Measurements from ENCODE around the gene UBE2L3. TPM values are rescaled to one million over a fixed set of nuclear protein-coding genes. Genes with fewer than 3 reads are reported as not detected.
"Not testable (repeated sequence)": the region's sequence is repeated elsewhere in the genome, so short reads cannot be mapped to it uniquely, and the experiment has no call there.

The UBE2L3 gene
- total RNA-seq: 35.9 TPM

DNA sequence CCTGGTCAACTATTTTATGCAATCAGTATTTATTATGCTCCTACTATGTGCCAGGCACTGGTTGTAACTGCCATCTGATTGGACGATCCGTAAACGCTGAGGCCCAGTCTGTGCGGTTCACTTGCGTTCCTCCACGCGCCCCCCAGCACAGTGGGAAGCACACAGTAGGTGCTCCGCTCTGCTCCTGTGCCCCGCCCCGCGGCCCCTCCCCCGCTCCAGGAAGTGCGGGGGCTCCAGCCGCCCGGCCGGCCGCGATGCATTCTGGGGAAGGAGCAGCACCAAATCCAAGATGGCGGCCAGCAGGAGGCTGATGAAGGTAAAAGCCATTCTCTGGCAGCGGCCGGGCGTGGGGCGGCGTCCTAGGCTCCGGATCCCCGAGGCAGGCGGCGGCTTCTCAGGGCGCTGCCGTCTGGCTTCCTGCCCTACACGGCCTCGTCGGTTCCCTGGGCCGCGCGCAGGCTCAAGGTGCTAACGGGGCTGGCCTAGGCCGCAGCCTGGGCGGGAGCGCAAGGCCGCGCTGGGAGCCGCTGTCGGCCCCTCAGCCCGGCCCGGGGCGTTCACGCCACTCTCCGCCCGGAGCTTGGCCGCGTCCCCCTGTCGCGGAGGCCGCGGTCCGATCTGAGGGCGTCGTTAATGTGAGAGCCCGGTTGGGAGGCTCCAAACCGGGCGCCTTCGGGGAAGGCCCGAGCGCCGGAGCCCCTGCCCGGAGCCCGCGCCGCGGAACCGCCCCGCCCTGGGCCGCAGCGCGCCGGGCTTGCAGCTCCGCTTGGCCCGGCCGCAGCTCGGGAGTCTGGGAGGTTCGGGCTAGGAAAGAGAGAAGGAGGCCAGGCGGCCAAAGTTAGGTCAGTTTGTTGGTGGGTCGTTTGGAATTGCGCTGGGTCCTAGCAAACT, at the start of gene UBE2L3:
UBE2L3 (plus strand) TSS at position 259 of the 891 bp plus-strand sequence; CDS start at position 290, 31 bp downstream.
- ATAC-seq: peak; percentile 79

DNA sequence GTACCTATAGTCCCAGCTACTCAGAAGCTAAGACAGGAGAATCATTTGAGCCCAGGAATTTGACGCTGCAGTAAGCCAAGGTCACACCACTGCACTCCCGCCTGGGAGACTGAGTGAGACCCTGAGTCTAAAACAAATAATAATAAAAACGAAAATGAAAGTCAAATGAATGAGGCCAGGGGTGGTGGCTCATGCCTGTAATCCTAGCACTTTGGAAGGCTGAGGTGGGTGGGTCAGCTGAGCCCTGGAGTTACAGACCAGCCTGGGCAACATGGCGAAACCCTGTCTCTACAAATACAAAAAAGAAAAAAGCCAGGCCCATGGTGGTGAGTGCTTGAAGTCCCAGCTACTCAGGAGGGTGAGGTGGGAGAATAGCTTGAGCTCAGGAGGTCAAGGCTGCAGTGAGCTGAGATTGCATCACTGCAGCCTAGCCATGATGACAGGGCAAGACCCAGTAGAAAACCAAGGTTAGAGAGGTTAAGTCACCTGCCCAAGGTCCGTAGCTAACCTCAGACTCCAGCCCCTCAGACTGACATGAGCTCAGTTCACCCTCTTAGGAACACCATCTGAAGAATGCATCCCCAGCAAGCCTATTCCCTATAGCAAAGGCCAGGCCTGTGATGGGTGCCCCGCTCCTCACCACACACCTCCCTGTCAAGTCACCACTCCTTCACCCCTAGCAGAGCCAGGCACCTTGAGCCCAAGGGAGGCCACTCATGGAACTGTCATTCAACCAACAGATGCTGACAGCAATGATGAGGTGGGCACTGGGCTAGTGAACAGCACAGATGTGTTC, 40.6 kb upstream of the UBE2L3 start:
- ATAC-seq: not testable (repeated sequence)

DNA sequence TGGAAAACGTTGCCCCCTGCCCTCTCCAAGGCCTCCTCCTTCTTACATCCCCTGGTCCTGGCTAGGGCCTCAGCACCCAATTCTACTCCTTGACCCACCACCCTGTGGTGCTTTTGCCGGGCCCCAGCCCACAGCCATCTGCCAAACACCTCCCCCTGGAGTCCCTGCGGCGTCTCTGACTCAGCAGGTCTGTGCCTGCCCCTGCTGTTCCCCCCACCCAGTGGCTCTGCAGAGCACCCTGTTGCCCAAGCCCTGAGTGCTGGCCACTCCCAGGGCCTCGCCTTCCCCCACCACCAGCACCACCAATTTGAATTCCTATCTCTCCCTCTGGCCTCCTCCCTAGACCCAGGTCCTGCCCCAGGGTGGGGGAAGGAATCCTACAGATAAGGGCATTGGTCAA, 36.0 kb upstream of the UBE2L3 start:
- peak; percentile 21 for ATAC-seq

DNA sequence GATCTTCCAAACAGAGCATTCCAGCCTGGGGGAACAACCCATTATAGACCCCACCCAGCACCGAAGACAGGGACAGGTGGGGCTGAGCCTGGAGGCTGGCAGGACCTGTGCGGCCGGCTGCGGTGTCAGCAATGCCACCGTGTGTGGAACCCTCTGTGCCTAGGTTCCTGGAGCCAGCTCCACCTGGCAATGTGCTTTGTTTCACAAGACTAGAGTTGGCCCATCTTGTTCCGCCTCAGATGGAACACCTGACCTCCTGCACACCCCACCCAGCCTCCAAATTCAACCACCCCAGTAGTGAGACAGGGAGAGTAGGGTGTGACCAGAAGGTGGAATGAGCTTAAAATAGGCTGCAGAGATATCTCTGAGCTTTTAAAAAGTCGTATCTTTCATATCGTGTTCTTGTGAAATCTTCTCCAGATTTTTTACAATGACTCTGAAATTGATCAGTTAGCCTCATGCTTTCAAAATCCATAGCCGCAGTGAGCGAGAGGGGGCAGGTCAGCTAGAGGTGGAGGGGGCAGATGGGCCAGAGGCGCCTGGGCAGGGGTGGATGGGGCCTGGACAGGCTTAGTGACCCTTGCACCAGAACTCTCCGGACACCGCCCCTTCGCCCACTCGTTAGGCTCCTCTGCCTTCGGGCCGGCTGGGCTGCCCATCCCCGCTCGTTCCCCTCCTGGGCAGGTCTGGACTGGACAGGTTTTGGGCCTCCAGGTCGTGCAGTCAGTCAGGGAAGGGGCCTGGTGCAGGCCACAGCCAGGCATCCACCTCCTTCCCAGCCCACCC, 34.5 kb upstream of the UBE2L3 start:
- ATAC-seq: peak; percentile 75

DNA sequence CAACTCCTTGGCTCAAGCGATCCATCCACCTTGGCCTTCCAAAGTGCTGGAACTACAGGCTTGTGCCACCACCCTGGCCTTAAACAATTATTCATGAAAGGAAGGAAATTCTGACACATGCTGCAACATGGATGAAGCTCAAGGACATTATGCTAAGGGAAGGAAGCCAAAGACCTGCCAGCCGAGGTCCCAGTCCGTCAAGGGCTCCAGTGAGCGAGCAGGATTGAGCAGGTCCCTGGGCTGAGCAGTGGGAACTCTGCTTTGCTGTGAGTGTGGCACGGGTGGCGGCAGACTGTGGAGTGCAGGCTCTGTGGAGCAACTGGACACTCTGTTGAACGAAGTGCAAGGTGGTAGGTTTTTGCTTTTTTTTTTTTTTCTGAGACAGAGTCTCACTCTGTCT, 27.7 kb upstream of the UBE2L3 start:
- ATAC-seq: not testable (repeated sequence)

DNA sequence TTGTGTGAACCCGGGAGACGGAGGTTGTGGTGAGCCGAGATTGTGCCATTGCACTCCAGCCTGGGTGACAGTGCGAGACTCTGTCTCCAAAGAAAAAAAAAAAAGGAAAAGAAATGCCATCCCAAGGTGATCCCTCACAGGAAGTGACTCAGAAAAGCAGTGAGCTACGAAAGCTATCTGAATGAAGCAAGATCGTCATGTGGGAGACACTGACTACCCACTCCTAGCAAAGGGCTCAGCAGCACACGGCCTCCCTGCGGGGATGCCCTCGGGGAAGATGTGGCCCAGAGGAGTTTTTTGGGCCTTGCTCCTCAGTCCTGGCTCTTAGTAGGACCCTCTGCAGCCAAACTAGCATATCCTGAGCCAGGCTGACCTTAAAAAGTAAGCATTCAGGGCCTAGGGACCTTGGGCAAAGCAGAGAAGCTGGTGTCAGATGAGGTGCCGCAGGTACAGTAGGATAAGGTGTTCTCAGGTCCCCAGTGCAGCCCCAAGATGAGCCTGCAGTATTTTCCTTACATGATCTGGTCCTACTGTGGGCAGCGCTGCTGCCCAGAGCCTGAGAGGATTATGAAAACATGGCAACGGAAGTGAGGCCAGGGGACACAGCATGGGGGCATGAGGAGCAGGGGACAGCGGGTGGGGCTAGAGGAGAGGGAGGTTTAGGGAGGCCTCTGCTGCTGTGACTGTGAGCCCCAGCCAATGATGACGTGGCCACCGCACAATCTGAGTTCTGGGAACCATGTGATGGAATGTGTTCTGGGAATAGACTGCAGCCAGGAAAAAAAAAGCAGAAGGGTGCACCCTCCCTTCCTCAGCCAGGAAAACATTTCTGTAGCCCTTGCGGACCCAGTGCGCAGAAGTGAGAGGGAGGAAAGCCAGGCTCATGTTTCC, 22.8 kb upstream of the UBE2L3 start:
- not testable (repeated sequence) for ATAC-seq

DNA sequence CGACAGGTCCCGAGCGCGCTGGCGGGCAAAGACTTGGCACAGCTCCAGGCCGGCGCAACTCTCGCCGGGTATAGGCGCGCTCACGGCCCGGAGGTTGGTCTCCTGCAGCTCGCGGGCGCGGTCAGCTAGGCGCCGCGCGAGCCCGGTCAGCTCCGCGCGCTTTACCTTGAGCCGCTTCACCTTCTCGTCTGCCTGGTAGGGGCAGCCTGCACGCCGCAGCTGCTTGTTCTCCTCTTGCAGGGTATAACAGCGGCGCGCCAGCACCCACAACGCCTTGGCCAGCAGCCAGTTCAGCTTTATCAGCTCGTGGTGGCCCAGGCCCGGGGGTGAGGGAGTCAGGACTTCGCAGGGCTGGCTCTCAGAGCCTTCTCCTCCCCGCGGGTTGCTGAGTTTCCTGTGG, 18.0 kb upstream of the UBE2L3 start:
- peak; percentile 37 for ATAC-seq

DNA sequence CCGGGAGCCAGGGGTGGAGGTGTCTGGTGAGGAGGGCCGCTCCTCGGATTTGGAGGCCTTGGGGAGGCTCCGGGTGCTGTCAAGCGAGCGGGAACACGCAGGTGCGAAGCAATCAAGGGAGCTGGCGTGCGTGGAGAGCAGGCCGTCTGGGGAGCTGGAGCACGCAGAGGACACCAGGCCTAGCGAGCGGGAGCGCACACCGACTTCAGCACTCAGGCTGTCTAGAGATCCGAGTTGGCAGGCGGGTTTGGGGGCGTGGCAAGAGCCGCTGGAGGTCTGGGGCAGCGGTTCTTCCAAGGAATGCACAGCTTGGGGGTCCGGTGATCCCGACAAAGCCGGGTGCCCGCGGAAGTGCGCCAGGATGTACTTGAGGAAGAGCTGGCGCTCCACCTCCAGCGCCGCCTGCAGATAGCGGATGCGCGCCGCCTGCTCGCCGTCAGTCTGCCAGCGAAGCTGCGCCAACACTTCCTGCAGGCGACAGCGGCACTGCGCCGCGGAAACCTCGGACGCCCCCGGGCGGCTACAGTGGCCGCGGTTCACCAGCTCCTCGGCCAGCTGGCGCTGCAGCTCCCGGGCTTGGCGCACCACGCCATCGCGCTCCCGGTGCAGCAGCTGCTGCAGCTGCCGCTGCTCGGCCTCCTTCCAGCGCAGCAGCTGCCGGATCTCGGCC, 17.4 kb upstream of the UBE2L3 start:
- ATAC-seq: peak; percentile 44

DNA sequence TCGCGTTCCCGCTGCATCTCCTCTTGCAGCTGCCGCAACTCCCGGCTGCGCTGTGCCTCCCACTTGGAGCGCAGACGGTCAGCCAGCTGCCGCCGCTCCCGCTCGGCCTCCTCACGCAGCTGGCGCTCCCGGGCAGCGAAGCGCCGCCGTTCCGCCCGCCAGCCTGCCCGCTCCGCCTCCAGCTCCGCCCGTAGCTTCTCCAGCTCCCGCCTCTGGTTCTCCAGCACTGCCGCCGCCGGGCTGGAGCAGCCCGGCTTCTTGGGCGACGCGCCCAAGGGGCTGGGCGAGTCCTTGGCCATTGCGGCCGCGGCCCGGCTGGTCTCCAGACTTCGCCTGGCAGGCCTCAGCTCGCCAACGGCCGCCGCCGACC, 16.9 kb upstream of the UBE2L3 start:
- peak; percentile 54 for ATAC-seq

DNA sequence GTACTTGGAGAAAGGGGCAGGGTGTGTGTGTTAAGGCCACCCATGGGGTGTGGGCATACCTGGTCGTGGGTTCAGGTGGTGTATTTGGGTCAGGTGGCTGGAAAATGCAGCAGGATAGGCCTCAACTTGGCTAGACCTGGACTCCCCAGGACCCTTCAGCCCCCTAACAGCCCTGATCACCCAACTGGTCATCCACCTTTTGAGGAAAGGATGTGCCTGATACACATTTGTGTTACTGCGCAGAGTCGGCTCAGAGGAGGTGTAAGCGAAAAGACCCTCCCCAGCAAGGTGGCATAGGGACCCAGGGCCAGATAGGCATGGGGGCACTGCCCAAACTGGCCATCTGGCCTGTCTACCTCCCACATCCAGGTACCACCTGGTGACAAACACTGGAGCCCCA, 16.2 kb upstream of the UBE2L3 start, which contains the start of gene RIMBP3C:
RIMBP3C (minus strand) TSS at position 101 of the 400 bp plus-strand sequence. CDS start 485 bp downstream, outside the sequence.
- ATAC-seq: not testable (repeated sequence)

DNA sequence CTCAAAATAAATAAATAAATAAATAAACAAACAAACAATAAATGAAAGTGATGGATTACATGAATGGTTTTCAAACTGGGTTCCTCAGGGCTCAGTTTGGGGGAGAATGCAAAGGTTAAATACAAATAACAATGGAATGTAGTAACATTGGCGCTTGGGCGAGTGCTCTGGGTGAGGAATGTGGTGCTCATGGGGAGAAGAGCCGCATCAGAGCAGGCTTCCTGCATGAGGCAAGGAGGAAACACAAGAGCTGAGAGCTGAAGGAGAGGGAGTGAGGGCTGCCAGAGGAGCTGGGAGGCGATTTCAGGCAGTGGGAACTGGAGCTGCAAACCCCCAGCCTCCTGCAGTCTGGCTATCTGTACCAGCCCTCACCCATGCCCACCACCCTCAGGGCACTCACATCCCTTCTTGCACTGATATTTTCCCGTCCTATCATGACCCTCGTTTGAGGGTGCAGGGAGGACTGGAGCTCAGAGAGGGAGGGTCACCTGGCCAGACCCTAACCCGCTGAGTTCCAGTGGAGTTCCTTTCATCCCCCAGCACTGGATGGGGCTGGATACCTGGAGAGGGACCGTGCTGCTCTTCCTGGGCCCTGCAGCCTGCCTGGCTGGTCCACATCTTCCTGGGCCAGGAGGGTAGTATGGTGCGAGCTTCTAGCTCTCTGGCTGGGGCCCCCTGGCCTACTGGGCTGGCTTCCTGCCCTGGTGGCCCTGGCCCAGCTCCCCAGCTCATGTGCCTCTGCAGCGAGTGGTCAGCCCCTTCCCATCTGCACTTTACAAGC, 8.0 kb upstream of the UBE2L3 start:
- ATAC-seq: peak; percentile 19

DNA sequence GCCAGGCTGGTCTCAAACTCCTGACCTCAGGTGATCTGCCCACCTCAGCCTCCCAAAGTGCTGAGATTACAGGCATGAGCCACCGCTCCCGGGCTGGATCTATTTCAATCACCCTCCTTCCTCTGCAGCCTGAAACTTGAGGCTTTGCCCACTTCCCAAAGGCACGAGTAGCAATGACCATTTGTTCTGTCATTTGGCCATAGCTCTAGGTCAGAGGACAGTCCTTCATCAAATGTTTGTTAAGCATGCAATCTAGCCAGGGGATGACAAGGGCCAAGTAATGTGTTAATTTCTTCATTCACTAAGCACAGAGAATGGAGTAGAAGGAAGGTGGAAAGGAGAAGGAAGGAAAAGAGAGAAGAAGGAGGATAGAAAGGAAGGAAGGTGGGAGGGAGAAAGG, 6.9 kb upstream of the UBE2L3 start:
- not testable (repeated sequence) for ATAC-seq

DNA sequence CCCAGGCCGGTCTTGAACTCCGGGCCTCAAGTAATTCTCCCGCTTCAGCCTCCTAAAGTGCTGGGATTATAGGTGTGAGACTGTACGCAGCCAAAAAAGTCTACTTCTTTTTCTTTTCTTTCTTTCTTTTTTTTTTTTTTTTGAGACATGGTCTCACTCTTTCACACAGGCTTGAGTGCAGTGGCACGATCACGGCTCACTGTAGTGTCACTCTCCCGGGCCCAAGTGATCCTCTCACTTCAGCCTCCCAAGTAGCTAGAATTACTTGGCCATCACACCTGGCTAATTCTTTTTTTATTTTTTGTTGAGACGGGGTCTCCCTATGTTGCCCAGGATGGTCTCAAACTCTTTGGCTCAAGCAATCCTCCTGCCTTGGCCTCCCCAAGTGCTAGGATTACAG, 3.6 kb upstream of the UBE2L3 start:
- no peak for ATAC-seq

DNA sequence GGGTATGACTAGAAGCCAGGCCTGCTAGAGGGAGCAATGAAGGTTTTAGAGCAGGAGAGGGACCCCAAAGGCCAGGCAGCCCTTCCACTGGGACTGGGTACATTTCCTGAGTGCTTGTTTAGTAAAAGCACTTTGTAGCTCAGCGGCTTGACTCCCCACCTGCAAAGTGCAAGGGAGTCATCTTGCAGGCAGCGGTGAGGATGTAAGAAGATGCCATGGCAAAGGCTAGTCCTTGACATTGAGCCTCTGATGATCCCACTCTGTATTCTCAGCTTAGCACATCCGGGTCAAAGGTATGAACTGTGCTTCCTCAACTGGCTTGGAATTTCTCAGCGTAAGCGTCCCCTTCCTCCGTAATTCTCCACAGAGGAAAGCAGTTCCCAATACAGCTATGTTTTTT, 3.1 kb upstream of the UBE2L3 start:
- no peak for ATAC-seq

DNA sequence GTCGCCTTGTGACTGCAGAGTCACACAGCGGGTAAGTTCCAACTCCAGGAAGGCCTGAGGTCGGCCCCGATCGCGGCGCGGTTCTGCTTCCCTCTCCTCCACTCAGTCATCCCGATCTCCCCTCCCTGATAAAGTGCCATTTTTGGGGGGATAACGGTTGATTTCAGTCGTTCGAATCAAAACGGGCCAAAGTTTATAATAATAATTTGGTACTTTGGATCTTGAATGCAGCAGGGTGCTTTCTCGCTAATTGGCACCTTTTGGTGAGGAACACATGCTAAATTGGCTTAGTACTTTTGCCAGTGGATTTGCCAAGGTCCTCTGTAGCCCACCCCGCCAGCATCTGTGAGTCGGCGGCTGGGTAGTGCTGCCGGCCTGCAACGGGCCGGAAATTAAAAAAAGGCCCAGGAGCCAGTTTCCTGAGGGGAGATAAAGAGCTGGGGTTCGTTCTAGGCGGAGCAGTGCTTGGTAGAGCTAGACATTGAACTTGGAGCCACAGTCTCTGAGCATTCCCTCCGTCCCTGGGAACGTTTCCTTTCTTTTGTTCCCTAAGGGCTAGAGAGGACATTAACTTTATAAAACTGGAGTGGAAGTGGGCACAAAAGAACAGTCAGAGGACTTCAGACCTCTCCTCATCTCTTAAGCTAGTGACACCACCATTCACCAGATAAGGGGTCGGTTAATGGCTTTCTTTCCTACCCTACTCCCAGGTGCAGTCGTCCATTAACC, 997 bp downstream of the UBE2L3 start:
- ATAC-seq: peak; percentile 28

DNA sequence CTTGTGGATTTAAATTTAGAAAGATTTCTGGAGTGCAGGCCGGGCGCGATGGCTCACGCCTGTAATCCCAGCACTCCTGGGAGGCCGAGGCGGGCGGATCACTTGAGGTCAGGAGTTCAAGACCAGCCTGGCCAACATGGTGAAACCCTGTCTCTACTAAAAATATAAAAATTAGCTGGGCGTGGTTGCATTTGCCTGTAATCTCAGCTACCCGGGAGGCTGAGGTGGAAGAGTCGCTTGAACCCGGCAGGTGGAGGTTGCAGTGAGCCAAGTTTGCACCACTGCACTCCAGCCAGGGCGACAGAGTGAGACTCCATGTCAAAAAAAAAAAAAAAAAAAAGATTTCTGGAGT, 1.5 kb downstream of the UBE2L3 start:
- ATAC-seq: not testable (repeated sequence)

DNA sequence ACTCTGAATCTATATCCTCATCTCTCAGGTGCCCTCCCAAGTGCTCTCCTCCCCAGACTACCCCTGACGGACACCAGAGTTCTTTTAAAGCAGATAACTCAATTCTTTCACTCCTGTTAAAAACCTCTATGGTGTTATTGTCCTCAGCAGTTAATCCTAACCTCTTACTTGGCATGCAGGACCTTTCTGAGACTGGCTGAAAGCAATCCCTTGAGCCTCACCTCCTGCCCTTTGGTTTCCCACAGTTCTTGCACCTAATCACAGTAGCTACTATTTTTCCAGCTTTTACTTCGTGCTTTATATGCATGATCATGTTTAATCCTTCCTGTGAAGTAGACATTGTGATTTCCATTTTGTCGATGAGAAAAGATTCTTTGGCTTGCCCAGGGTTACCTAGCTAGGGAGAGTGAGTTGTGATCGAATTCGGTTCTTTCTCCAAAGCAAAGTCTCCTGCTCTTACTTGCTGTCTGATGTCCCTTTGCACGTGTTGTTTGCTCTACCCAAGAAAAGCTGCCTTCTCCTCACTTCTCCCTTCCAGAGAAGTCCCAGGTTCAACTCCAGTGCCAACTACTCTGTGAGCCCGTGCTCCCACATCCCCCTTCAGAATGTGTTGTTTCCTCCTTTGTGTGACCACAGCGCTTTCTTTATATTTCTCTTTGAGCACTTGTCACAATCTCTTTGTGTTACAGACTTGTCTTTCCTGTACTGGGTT, 2.1 kb downstream of the UBE2L3 start:
- no peak for ATAC-seq

DNA sequence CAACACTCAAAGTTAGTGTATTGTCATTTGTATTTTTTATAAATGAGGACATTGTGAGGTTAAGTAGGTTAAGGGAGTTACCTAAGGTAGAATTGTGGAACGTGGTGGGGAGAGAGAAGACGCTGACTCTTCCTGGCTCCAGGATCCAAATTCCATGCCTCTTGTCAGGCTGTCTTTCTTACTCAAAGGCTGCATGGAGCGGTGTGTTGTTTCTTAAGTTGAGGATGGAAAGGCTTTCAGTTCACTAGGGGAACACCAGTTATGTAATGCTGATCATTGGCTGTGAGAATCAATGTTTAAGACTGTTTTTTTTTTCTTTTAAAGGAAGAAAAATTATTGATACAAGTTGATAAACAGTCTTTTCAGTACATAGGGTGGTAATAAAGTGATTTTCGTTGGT, 2.9 kb downstream of the UBE2L3 start:
- ATAC-seq: no peak

DNA sequence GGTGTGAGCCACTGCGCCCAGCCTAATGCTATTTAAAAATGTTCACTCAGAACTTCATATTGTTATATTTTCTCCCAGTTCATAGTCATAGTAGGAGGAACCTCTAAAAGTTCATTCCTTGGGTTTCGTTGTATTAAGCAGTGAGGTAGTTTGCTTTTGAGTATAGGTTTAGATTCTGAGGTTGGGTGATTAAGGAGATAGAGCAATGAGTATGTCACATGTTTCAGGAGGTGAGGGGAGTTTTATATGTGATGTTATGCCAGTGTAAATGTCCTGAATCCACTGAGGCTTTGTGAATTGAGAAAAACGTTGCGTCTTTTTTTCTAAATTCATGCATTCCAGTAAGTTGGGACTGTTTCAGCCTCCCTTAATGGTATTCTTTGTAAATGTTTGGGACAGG, 4.2 kb downstream of the UBE2L3 start:
- ATAC-seq: no peak
